HepG2 (cell line): ENCODE data around the gene ESYT1. TPM values are rescaled to one million over a fixed set of nuclear protein-coding genes. Genes with fewer than 3 reads are reported as not detected.
A peak's percentile ranks its signal among the peaks of the same experiment; 100 is the strongest.

Experiments
- ATAC-seq: fragments of 200-7000 bp; cut with Tn5 transposase; 3 replicates; pipeline ENCODE4 v1.9.1; 2020; ENCODE audit warnings: mild to moderate bottlenecking, moderate library complexity
- BruUV-seq: library from RNA; stranded (reverse); fragments of 400-500 nt; replicated peaks from 2 replicates; lab custom pipeline; 2021; lab: Mats Ljungman, UMichigan
- CTCF ChIA-PET: fragments of 300-600 bp; formaldehyde crosslinking; extraction: SDS; loops from one replicate; lab custom pipeline; 2021; ENCODE audit warnings: low total read pairs, inconsistent platforms, low intra/inter-chr PET ratio; lab: Yijun Ruan, JAX
- POLR2A ChIA-PET: fragments of 350-600 bp; sonication (Branson Sonifier 250); formaldehyde crosslinking; loops from one replicate; lab custom pipeline; 2020; ENCODE audit warnings: antibody characterized with exemption, inconsistent platforms; lab: Yijun Ruan, JAX
- DNase-seq: peaks from one replicate; pipeline ENCODE4 v3.0.0-alpha.2; 2015; ENCODE audit warnings: low spot score
- FAIRE-seq: peaks from 3 replicates; lab custom pipeline; 2011; peaks lifted over from hg19 to GRCh38; lab: Jason Lieb, UNC
- H2AFZ ChIP-seq: one replicate; pipeline ENCODE4 v1.6.1; 2011; ENCODE audit warnings: low read length, inconsistent platforms
- H3K27ac ChIP-seq: fragments of 300-600 bp; 3 replicates; pipeline ENCODE4 v1.8.0; 2011; ENCODE audit warnings: mixed run types, mild to moderate bottlenecking, mixed read lengths, low read length, inconsistent platforms; ENCODE audit not compliant: insufficient read depth; ENCODE audit errors: extremely low read length
- H3K27me3 ChIP-seq, 2 experiments: fragments of 200-600 bp in 1 of 2; 2 replicates in 1 of 2; 3 replicates in 1 of 2; pipeline versions ENCODE4 v1.6.0 to v1.8.0; 2011; ENCODE audit warnings: low read length in 2 of 2, mild to moderate bottlenecking in 2 of 2, moderate library complexity in 2 of 2, inconsistent platforms in 1 of 2; ENCODE audit not compliant: insufficient read depth in 2 of 2, control insufficient read depth in 1 of 2
- H3K36me3 ChIP-seq, 2 experiments: fragments of 200-600 bp in 1 of 2; replicated peaks in 1 of 2; 2 replicates in 1 of 2; 3 replicates in 1 of 2; pipeline versions ENCODE4 v1.5.1 to v1.8.0; 2011; ENCODE audit warnings: low read length in 2 of 2, inconsistent platforms in 1 of 2; ENCODE audit not compliant: insufficient read depth in 2 of 2, control insufficient read depth in 1 of 2
- H3K4me1 ChIP-seq: 2 replicates; pipeline ENCODE4 v1.5.1; 2012; ENCODE audit warnings: low read length, inconsistent platforms; ENCODE audit not compliant: insufficient read depth
- H3K4me2 ChIP-seq: 2 replicates; pipeline ENCODE4 v1.6.0; 2011; ENCODE audit warnings: low read depth, low read length, inconsistent platforms
- H3K4me3 ChIP-seq, 3 experiments: fragments of 200-600 bp in 1 of 3; sonication (generic), shearing (Covaris generic) in 1 of 3; replicated peaks in 1 of 3; 2 replicates each; pipeline ENCODE4 v1.5.1; 2011 to 2016; ENCODE audit warnings: low read length in 3 of 3, inconsistent platforms in 2 of 3, low read depth in 2 of 3, mild to moderate bottlenecking in 2 of 3, control low read depth in 1 of 3, mixed read lengths in 1 of 3; ENCODE audit not compliant: insufficient read depth in 1 of 3
- H3K79me2 ChIP-seq: one replicate; pipeline ENCODE4 v1.6.1; 2011; ENCODE audit warnings: low read length, inconsistent platforms; ENCODE audit not compliant: insufficient read depth
- H3K9ac ChIP-seq: 2 replicates; pipeline ENCODE4 v1.6.0; 2011; ENCODE audit warnings: mild to moderate bottlenecking, low read depth, low read length, inconsistent platforms; ENCODE audit not compliant: insufficient read depth
- H3K9me3 ChIP-seq: 2 replicates; pipeline ENCODE4 v1.5.1; 2012; ENCODE audit warnings: mild to moderate bottlenecking, low read length
- H4K20me1 ChIP-seq: 2 replicates; pipeline ENCODE4 v1.6.0; 2011; ENCODE audit warnings: inconsistent platforms, mild to moderate bottlenecking, low read length, moderate library complexity; ENCODE audit not compliant: insufficient read depth
- BCL6 ChIP-seq: IDR thresholded peaks from 2 replicates; pipeline ENCODE4 v1.6.1; 2016; ENCODE audit warnings: missing genetic modification reagents, missing compliant biosample characterization
- BRD4 ChIP-seq: sonication (generic); formaldehyde crosslinking; IDR thresholded peaks from 2 replicates; pipeline ENCODE4 v1.4.0; 2020; ENCODE audit warnings: missing genetic modification reagents
- CBFB ChIP-seq: sonication (generic); formaldehyde crosslinking; IDR thresholded peaks from 2 replicates; pipeline ENCODE4 v1.4.0; 2020; ENCODE audit warnings: missing genetic modification reagents
- HMG20A ChIP-seq: IDR thresholded peaks from 2 replicates; pipeline ENCODE4 v1.6.1; 2016; ENCODE audit warnings: borderline replicate concordance
- KAT2B ChIP-seq: fragments of 150-350 bp; IDR thresholded peaks from 2 replicates; pipeline ENCODE4 v1.6.1; 2014; ENCODE audit warnings: low read depth, low read length, borderline replicate concordance
- KAT7 ChIP-seq: IDR thresholded peaks from 2 replicates; pipeline ENCODE4 v1.6.1; 2018; ENCODE audit warnings: borderline replicate concordance, missing compliant biosample characterization
- MLLT10 ChIP-seq: sonication (generic); formaldehyde crosslinking; IDR thresholded peaks from 2 replicates; pipeline ENCODE4 v1.4.0; 2020; ENCODE audit warnings: missing genetic modification reagents
- MXD4 ChIP-seq: IDR thresholded peaks from 2 replicates; pipeline ENCODE4 v1.6.1; 2016; ENCODE audit warnings: mild to moderate bottlenecking, missing biosample characterization, missing genetic modification reagents
- MXI1 ChIP-seq: IDR thresholded peaks from 3 replicates; pipeline ENCODE4 v1.6.1; 2012; ENCODE audit warnings: low read depth, low read length, inconsistent platforms, borderline replicate concordance
- PHF5A ChIP-seq: IDR thresholded peaks from one replicate; pipeline ENCODE4 v1.6.1; 2018; ENCODE audit warnings: low read depth, missing genetic modification reagents; ENCODE audit not compliant: unreplicated experiment
- RARG ChIP-seq: sonication (generic); formaldehyde crosslinking; IDR thresholded peaks from 2 replicates; pipeline ENCODE4 v1.4.0; 2020; ENCODE audit warnings: low read depth, mild to moderate bottlenecking, missing genetic modification reagents
- SIX4 ChIP-seq: sonication (generic); formaldehyde crosslinking; IDR thresholded peaks from 2 replicates; pipeline ENCODE4 v1.4.0; 2020; ENCODE audit warnings: missing genetic modification reagents
- SP2 ChIP-seq: sonication (generic); formaldehyde crosslinking; IDR thresholded peaks from 2 replicates; pipeline ENCODE4 v1.5.1; 2020; ENCODE audit warnings: mild to moderate bottlenecking, missing genetic modification reagents
- ZNF225 ChIP-seq: sonication (generic); formaldehyde crosslinking; IDR thresholded peaks from 2 replicates; pipeline ENCODE4 v1.4.0; 2020; ENCODE audit warnings: mild to moderate bottlenecking, missing genetic modification reagents
- ZNF619 ChIP-seq: sonication (generic); formaldehyde crosslinking; IDR thresholded peaks from 2 replicates; pipeline ENCODE4 v1.4.0; 2020; ENCODE audit warnings: mild to moderate bottlenecking, missing genetic modification reagents
- ZNF776 ChIP-seq: sonication (generic); formaldehyde crosslinking; IDR thresholded peaks from 2 replicates; pipeline ENCODE4 v1.4.0; 2020; ENCODE audit warnings: mild to moderate bottlenecking, missing genetic modification reagents
- ZSCAN25 ChIP-seq: sonication (generic); formaldehyde crosslinking; IDR thresholded peaks from 2 replicates; pipeline ENCODE4 v1.8.0; 2022; ENCODE audit warnings: mild to moderate bottlenecking, missing genetic modification reagents
- WGBS: methylation state at CpG from one replicate; pipeline ENCODE4 v1.1.6; 2017; ENCODE audit warnings: low lambda C conversion rate; 5-methylcytosine and 5-hydroxymethylcytosine counted together
- in situ Hi-C: cut with HindIII; loops from 2 replicates; pipeline ENCODE4 v1.10.0; 2017; ENCODE audit warnings: low pct_unique_long_range_greater_than_20kb; ENCODE audit not compliant: extremely low pct_ligation_motif_present
- intact Hi-C: fragments of 100-400 bp; cut with micrococcal nuclease; formaldehyde crosslinking; loops from one replicate; pipeline ENCODE4 v1.10.0; 2022; ENCODE audit not compliant: unreplicated experiment
- polyA plus RNA-seq, 8 experiments: library from polyadenylated mRNA; depleted of rRNA in 3 of 8; stranded (reverse) in 7 of 8; unstranded in 1 of 8; fragments of >200 nt; fragmentation: Illumina TruSeq in 4 of 8; extraction: Trizol in 4 of 8; gene quantifications; 2 replicates each; pipeline versions ENCODE4 v1.2.1 to v1.2.3, GENCODE V29; 2011 to 2016; ENCODE audit warnings: low read depth in 4 of 8, missing spikeins in 1 of 8, mixed read lengths in 1 of 8; ENCODE audit not compliant: insufficient read depth in 1 of 8
- total RNA-seq, 5 experiments: library from RNA; depleted of rRNA; stranded (reverse); fragments of >200 nt; fragmentation: Illumina TruSeq; extraction: Trizol; gene quantifications; 2 replicates each; pipeline ENCODE4 v1.2.3, GENCODE V29; 2016; ENCODE audit warnings: low read depth in 1 of 5
- TF ChIP-seq, protein P1 (sequence below): IDR thresholded peaks from 2 replicates; pipeline ENCODE4 v1.6.1; 2016
- TF ChIP-seq, protein P2 (sequence below): IDR thresholded peaks from 2 replicates; pipeline ENCODE4 v1.6.1; 2016
- TF ChIP-seq, protein P3 (sequence below): sonication (generic); formaldehyde crosslinking; conservative IDR thresholded peaks from 2 replicates; pipeline ENCODE4 v1.4.0; 2020; ENCODE audit warnings: missing genetic modification reagents

Gene ESYT1
- total and polyA plus RNA-seq, 2 of the 13 experiments (the other 11 are each of a cell fraction or from before 2014, with no cell fraction given) = 66.9 to 71.0 TPM

GRCh38 chr12:56079723-56080555 is 48.1 kb upstream of the ESYT1 start, which contains the start of gene ERBB3:
Gene ERBB3, plus strand, starts transcription at chr12:56080165. Its CDS starts 136 bp downstream, at chr12:56080301.
- Histone ChIP-seq H3K4me1 (peaks cover 50% of the 10 kb centered on the region), H3K4me3 (peak within 1 kb of the TSS; percentile 89 to 96 (median 91)), H4K20me1 (0 out of 2 replicates have a peak, but pooled peaks cover 3% of the 10 kb centered on the region), H3K9ac (peak within 1 kb of the TSS; percentile 96), H3K27me3 (no peaks in the 10 kb centered on the region; a peak in 1 of 5 replicates), H3K9me3 (no peaks in the 10 kb centered on the region), H3K79me2 (peaks cover 36% of the 10 kb centered on the region), H3K4me2 (peak within 1 kb of the TSS; percentile 98), H3K36me3 (peaks cover 8 to 20% of the 10 kb centered on the region in 2 experiments), H2AFZ (no peak within 1 kb of the TSS), H3K27ac (peak within 1 kb of the TSS; percentile 99)
- in situ Hi-C loops (no loop called here), intact Hi-C loops (loop anchor here (1.0 to 2.0 kb wide), 4 partner anchors 24 to 83 kb away; partner anchors contain the start of genes PA2G4, SUOX and ZC3H10)
- peak; percentile 56 for ATAC-seq
- POLR2A ChIA-PET = interaction anchor here (0.8 to 10.2 kb wide), 37 partner anchors 8 to 1665 kb away, joined by 3 to 279 read pairs (median 7); partner anchors contain the start of genes ANKRD52, COQ10A, DNAJC14 and ESYT1
- peak; percentile 82 for DNase-seq
- FAIRE-seq = peak; percentile 71
- WGBS = under 1% methylated on average over 32 of the region's 59 CpGs
- CTCF ChIA-PET = interaction anchor here (0.9 to 1.5 kb wide), 4 partner anchors 25 to 109 kb away, joined by 3 to 10 read pairs (median 4); partner anchors contain the start of gene PA2G4
- no TSS peak for BruUV-seq
- TF ChIP-seq RARG (CRISPR knock-in tag) (no peak), SP2 (CRISPR knock-in tag) (peak; percentile 48), PHF5A (CRISPR knock-in tag) (no peak), ZNF776 (CRISPR knock-in tag) (peak; percentile 5; the same call in 1 of the 2 replicates), SIX4 (CRISPR knock-in tag) (peak; percentile 59; the same call in 1 of the 2 replicates), ZNF225 (CRISPR knock-in tag) (peak; percentile 73; the same call in 1 of the 2 replicates), HMG20A (CRISPR knock-in tag) (no peak), BCL6 (0 out of 2 replicates have a peak, but pooled peaks have one; percentile 13), BRD4 (CRISPR knock-in tag) (peak; percentile 93), KAT2B (no peak), ZNF619 (CRISPR knock-in tag) (0 out of 2 replicates have a peak, but pooled peaks have one; percentile 26), KAT7 (no peak), MXD4 (CRISPR knock-in tag) (no peak; the same call in 1 of the 2 replicates), CBFB (CRISPR knock-in tag) (no peak), MLLT10 (CRISPR knock-in tag) (no peak), MXI1 (no peak; the same call in 2 of the 3 replicates), ZSCAN25 (CRISPR knock-in tag) (peak; percentile 98)
- TF ChIP-seq, protein P1, sequence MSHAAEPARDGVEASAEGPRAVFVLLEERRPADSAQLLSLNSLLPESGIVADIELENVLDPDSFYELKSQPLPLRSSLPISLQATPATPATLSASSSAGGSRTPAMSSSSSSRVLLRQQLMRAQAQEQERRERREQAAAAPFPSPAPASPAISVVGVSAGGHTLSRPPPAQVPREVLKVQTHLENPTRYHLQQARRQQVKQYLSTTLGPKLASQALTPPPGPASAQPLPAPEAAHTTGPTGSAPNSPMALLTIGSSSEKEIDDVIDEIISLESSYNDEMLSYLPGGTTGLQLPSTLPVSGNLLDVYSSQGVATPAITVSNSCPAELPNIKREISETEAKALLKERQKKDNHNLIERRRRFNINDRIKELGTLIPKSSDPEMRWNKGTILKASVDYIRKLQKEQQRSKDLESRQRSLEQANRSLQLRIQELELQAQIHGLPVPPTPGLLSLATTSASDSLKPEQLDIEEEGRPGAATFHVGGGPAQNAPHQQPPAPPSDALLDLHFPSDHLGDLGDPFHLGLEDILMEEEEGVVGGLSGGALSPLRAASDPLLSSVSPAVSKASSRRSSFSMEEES = no peak; the same call in 1 of the 2 replicates
- TF ChIP-seq, protein P2, sequence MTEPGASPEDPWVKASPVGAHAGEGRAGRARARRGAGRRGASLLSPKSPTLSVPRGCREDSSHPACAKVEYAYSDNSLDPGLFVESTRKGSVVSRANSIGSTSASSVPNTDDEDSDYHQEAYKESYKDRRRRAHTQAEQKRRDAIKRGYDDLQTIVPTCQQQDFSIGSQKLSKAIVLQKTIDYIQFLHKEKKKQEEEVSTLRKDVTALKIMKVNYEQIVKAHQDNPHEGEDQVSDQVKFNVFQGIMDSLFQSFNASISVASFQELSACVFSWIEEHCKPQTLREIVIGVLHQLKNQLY (CRISPR knock-in tag) = no peak
- TF ChIP-seq, protein P3, sequence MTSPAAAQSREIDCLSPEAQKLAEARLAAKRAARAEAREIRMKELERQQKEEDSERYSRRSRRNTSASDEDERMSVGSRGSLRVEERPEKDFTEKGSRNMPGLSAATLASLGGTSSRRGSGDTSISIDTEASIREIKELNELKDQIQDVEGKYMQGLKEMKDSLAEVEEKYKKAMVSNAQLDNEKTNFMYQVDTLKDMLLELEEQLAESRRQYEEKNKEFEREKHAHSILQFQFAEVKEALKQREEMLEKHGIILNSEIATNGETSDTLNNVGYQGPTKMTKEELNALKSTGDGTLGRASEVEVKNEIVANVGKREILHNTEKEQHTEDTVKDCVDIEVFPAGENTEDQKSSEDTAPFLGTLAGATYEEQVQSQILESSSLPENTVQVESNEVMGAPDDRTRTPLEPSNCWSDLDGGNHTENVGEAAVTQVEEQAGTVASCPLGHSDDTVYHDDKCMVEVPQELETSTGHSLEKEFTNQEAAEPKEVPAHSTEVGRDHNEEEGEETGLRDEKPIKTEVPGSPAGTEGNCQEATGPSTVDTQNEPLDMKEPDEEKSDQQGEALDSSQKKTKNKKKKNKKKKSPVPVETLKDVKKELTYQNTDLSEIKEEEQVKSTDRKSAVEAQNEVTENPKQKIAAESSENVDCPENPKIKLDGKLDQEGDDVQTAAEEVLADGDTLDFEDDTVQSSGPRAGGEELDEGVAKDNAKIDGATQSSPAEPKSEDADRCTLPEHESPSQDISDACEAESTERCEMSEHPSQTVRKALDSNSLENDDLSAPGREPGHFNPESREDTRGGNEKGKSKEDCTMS = no peak
